ENCODE results near the gene CNPY4.

Gene CNPY4

GRCh38 chr7:100163006-100163531, 43.6 kb downstream of the CNPY4 start:
- no peak for DNase-seq (ENCODE audit: low read depth, low spot score)
- TF ChIP-seq CTCF (IDR thresholded peaks at IDR 0.05; ENCODE audit: insufficient read depth, low read length, missing control alignments), result no peak
- H3K4me3 ChIP-seq (ENCODE audit: low read depth, low read length), result no peak overlapping the region
- POLR2A ChIA-PET, result interaction anchor here (1.4 kb wide), 1 partner anchor 14 kb away, joined by 3 read pairs; the partner anchor contains the start of gene LAMTOR4
- CTCF ChIA-PET, result no interaction called here

GRCh38 chr7:100163871-100164270, 44.4 kb downstream of the CNPY4 start:
- TF ChIP-seq CTCF (IDR thresholded peaks at IDR 0.05; ENCODE audit: insufficient read depth, low read length, missing control alignments), result no peak
- ChIA-PET POLR2A (interaction anchor here (1.4 kb wide), 1 partner anchor 15 kb away, joined by 3 read pairs; the partner anchor contains the start of gene LAMTOR4), CTCF (interaction anchor here (0.9 kb wide), 1 partner anchor 26 kb away, joined by 3 read pairs; no protein-coding TSS in a partner anchor)
- H3K4me3 ChIP-seq (ENCODE audit: low read depth, low read length), result no peak overlapping the region
- no peak for DNase-seq (ENCODE audit: low read depth, low spot score)

GRCh38 chr7:100166317-100166940, 47.0 kb downstream of the CNPY4 start:
- TF ChIP-seq CTCF (IDR thresholded peaks at IDR 0.05; ENCODE audit: insufficient read depth, low read length, missing control alignments), result no peak
- H3K4me3 ChIP-seq (ENCODE audit: low read depth, low read length), result no peak overlapping the region
- ChIA-PET CTCF (interaction anchor here (1.3 to 2.7 kb wide), 3 partner anchors 11 to 17 kb away, joined by 3 to 12 read pairs (median 10); partner anchors contain the start of genes GPC2 and STAG3), POLR2A (no interaction called here)
- no peak for DNase-seq (ENCODE audit: low read depth, low spot score)

- no peak for DNase-seq (ENCODE audit: low read depth, low spot score)
- POLR2A ChIA-PET, result interaction anchor here (1.4 kb wide), 1 partner anchor 11 kb away, joined by 5 read pairs; no protein-coding TSS in a partner anchor
- TF ChIP-seq CTCF (IDR thresholded peaks at IDR 0.05; ENCODE audit: insufficient read depth, low read length, missing control alignments), result no peak
- CTCF ChIA-PET, result interaction anchor here (1.2 to 2.7 kb wide), 7 partner anchors 9 to 51 kb away, joined by 3 to 12 read pairs (median 7); partner anchors contain the start of genes GPC2, STAG3 and TRAPPC14
- H3K4me3 ChIP-seq (ENCODE audit: low read depth, low read length), result no peak overlapping the region; the same call in 1 of the 2 replicates
Measured at GRCh38 chr7:100166970-100167911, 47.8 kb downstream of the CNPY4 start.

GRCh38 chr7:100167912-100168323, 48.5 kb downstream of the CNPY4 start:
- ChIA-PET CTCF (interaction anchor here (0.7 to 2.7 kb wide), 8 partner anchors 8 to 50 kb away, joined by 3 to 12 read pairs (median 6); partner anchors contain the start of genes GPC2, STAG3 and TRAPPC14), POLR2A (interaction anchor here (0.6 to 1.4 kb wide), 3 partner anchors 10 to 34 kb away, joined by 4 to 8 read pairs (median 5); partner anchors contain the start of genes GPC2 and STAG3)
- no peak for TF ChIP-seq CTCF (IDR thresholded peaks at IDR 0.05; ENCODE audit: insufficient read depth, low read length, missing control alignments)
- no peak for DNase-seq (ENCODE audit: low read depth, low spot score)
- peak overlapping the region; percentile 52 for H3K4me3 ChIP-seq (ENCODE audit: low read depth, low read length)
